ENCODE measurements around the gene SALL3. TPM values are rescaled to one million over a fixed set of nuclear protein-coding genes. Genes with fewer than 3 reads are reported as not detected.

SALL3 gene
- total RNA-seq, 1 donor from 2014 or later: 2.2 TPM

DNA sequence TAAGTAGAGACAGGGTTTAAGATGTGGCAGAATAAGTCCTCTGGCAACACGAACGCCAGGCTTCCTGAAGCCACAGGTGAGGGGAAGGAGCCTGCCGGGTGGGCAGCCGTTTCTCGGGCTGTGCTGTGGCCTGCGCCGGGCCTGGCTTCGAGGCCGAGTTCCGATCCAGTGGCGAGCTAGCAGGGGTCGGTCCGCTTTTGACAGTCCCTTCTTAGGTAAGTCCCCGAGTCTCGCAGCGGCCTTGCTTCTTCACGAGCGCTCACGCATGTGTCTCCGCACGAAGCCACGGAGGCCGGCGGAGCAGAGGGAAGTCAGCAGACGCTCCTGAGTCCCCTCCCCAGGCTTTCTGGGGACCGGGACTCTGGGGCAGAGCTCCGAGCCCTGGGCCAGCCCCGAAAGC lies 26.0 kb downstream of the SALL3 start:
- no peak for DNase-seq (ENCODE audit: low read depth)
- H3K4me3 ChIP-seq (ENCODE audit: low read depth, low read length): no peak overlapping the region
- TF ChIP-seq, protein P1, sequence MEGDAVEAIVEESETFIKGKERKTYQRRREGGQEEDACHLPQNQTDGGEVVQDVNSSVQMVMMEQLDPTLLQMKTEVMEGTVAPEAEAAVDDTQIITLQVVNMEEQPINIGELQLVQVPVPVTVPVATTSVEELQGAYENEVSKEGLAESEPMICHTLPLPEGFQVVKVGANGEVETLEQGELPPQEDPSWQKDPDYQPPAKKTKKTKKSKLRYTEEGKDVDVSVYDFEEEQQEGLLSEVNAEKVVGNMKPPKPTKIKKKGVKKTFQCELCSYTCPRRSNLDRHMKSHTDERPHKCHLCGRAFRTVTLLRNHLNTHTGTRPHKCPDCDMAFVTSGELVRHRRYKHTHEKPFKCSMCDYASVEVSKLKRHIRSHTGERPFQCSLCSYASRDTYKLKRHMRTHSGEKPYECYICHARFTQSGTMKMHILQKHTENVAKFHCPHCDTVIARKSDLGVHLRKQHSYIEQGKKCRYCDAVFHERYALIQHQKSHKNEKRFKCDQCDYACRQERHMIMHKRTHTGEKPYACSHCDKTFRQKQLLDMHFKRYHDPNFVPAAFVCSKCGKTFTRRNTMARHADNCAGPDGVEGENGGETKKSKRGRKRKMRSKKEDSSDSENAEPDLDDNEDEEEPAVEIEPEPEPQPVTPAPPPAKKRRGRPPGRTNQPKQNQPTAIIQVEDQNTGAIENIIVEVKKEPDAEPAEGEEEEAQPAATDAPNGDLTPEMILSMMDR (conservative IDR thresholded peaks at IDR 0.05; ENCODE audit: low read depth, low read length): no peak

DNA sequence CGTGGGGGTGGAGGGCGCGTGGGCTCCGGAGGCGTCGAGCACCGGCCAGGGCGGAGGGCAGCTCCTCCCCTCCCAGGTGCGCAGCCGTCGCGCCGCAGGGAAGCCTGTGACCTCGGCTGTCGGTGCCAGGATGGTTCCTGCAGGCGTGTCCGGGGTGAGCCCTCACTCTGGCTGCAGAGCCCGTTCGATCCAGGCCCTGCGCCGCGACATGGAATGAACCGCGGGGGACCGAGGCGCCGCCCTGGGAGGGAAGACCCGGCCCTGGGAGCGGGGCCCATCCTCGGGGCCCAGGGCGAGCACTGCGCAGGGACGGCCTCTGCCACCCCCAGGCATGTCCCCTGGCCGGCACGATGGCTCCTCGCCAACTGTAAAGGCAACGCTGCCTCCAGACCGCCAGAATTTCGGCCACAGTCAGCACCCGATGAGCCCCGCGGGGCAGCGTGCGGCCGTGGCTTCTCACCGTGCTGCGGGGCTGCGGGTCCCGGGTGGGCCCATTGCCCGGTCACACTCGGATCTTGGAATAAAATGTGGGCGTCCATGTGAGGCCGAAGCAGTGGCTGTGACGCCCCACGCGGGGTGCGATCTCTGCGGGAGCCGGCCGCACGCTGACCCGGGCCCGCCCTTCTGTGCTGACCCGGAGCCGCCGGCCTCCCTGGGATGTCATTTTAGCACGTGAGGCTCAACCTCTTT lies 26.6 kb downstream of the SALL3 start:
- TF ChIP-seq, protein P1 (conservative IDR thresholded peaks at IDR 0.05; ENCODE audit: low read depth, low read length): no peak
- H3K4me3 ChIP-seq (ENCODE audit: low read depth, low read length): no peak overlapping the region
- DNase-seq (ENCODE audit: low read depth): no peak

DNA sequence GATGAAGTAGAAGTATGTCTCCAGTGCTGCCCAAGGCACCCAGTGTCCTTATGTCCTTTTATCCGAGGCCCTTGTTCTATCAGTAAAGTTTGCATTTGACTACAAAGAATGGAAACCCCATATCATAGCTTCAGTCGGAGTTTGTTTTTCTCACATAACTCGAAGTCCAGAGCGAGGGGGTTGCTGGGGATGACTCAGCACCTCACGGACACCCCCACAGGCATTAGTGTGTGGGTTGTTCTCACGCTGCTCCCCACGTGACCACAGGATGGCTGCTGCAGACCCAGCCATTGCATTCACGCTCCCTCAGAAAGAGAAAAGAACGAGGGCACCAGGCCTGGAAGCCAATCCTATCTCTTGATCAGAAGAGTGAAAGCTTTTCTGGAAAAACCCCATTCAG lies 27.8 kb downstream of the SALL3 start:
- DNase-seq (ENCODE audit: low read depth): no peak
- H3K4me3 ChIP-seq (ENCODE audit: low read depth, low read length): no peak overlapping the region
- TF ChIP-seq, protein P1 (conservative IDR thresholded peaks at IDR 0.05; ENCODE audit: low read depth, low read length): no peak

DNA sequence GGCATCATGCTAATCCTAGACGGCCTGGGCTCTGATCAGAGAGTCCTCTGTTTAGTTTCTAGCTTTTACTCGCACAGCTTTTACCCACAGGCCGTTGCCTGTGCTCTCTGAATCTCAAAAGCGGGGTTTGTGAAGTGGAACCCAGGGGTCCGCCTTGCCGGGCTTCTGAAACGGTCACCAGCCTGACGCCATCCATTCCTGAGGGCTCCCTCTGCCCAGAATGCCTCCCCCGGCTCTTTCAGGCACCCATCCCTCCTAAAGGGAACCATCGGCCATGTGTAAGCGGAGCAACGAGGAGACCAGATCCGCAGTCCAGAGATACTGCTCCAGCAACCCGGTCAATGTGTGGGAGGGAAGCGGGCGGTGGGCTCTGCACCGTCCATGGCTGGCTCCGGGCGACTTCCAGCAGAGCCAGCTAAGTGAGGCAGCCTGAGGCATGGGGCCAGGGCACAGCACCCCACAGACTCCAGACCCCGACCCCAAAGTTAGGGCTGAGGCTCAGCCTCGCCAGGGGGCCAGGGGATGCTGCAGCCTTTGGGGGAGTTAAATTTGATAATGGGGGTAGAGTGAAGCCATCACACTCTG lies 28.8 kb downstream of the SALL3 start:
- no peak overlapping the region for H3K4me3 ChIP-seq (ENCODE audit: low read depth, low read length)
- TF ChIP-seq, protein P1 (conservative IDR thresholded peaks at IDR 0.05; ENCODE audit: low read depth, low read length): no peak
- DNase-seq (ENCODE audit: low read depth): no peak

DNA sequence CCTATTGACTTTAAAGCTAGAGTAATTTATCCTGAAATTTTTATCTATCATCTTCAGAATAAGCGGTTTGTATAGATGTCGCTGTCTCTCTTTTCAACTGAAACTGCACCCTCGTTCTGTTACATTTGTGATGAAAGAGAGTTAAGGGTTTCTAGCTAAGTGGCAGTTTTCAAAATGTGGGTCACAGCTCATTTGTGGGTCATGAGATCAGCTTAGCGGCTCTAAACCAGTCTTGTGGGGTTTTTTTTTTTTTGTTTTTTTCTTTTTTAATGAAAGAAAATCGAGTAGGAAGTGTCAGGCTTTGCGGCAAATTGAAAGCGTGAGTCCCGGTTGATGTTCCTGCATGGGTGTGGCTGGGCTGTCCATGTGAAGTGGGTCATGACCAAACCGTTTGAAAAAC lies 31.2 kb downstream of the SALL3 start:
- TF ChIP-seq, protein P1 (conservative IDR thresholded peaks at IDR 0.05; ENCODE audit: low read depth, low read length): no peak
- no peak for DNase-seq (ENCODE audit: low read depth)
- H3K4me3 ChIP-seq (ENCODE audit: low read depth, low read length): no peak overlapping the region

DNA sequence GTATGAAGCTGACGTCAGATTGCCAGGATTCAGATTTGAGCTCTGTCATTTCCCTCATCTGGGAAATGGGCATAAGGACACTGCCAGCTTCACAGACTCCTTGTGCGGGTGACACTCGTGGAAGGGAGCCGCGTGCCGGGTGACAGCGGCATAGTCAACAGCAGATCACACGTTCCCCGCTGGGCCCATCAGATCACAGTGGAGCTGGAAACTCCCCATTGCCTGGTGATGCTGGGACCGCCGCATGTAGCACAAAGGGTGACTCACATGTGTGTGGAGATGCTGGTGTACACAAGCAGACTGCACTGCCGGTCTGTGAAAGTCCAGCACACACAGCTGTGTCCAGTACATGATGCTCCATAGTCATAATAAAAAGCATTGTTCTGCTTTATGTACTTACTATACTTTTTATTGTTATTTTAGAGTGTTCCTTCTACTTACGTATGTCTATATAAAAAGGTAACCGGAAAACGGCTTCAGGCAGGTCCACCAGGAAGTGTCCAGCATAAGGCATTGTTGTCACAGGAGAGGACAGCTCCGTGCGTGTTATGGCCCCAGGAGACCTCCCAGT lies 31.8 kb downstream of the SALL3 start:
- TF ChIP-seq, protein P1 (conservative IDR thresholded peaks at IDR 0.05; ENCODE audit: low read depth, low read length): no peak
- no peak for DNase-seq (ENCODE audit: low read depth)
- no peak overlapping the region for H3K4me3 ChIP-seq (ENCODE audit: low read depth, low read length)
